Tongue (tissue), 2 donors: ENCODE results near the gene DDX1. TPM values are rescaled to one million over a fixed set of nuclear protein-coding genes. Genes with fewer than 3 reads are reported as not detected.
"Not testable (repeated sequence)": the region's sequence is repeated elsewhere in the genome, so short reads cannot be mapped to it uniquely, and the experiment has no call there.

ENCODE experiments used
- DNase-seq: peaks from one replicate; pipeline ENCODE4 v3.0.0-alpha.2; 2015
- total RNA-seq: library from RNA; depleted of rRNA; stranded (reverse); fragments of >200 nt; gene quantifications from one replicate; pipeline ENCODE4 v1.2.3, GENCODE V29; 2014

DDX1 gene
- total RNA-seq, 1 donor from 2014 or later, result 106 TPM

DNA sequence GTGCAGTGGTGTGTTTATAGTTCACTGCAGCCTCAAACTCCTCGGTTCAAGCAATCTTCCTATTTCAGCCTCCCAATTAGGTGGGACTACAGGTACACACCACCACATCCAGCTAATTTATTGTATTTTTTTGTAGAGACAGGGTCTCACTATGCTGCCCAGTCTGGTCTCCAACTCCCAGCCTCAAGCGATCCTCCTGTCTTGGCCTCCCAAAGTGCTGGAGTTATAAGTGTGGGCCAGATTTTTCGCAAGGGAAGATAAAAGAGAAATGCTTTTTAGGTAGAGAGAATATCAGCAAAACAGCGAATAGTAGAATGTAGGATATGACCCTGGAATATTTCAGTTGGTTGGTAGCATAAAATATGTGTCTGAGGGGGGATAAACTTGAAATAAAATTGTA lies 4.3 kb downstream of the DDX1 start:
- DNase-seq, result no peak

DNA sequence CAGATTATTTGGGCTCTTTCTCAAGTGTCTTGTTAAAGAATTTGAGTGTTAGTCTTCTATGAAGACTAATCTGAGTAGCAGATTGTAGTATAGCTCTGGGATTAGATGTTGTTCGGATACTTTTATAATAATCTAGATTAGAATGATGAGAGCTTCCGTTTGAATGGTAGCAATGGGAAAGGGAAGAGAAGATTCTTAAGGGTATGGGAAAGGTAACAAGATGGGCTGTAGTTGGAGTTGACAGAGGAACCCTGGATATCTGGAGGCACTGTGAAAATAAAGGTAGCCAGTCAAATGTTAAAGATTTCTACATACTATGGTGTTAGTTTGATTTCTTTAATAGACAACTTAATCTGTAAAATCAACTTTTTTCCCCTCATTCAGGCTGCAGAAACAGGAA lies 4.7 kb downstream of the DDX1 start:
- DNase-seq, result no peak

DNA sequence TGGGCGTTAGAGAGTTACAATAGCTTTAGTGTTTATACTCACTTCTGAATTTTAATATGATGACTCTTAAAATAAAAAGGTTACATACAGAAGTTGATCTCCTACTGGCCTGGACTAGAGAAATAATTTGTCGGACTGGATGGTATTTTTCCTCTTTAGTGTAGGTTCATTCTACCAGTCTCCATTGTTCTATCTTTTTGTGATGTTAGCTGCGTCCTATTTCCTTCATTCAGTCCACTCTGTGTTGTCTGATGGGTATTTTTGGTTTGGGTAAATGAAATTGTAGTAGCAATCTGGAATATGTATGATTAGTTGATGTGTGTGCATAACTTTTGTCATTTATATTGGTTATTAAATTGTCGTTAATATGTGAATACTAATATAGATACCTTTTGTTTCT lies 5.3 kb downstream of the DDX1 start:
- no peak for DNase-seq

DNA sequence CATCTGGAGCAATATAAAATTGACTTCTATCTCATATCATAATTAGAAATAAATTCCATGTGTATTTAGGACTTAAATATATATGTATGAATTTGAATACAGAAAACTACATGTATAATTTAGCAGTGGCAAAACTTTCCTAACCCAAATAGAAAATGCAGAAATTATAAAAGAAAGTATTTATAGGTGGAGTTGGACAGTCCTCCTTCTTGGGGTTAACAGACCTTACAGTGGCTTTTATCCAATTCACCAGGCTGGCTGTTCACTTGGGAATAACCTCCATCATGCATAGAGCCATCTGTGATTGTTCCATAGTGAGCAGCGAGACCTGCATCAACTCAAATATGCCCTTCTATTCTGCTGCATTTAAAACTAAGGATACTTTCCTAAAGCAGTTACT lies 8.3 kb downstream of the DDX1 start:
- no peak for DNase-seq

DNA sequence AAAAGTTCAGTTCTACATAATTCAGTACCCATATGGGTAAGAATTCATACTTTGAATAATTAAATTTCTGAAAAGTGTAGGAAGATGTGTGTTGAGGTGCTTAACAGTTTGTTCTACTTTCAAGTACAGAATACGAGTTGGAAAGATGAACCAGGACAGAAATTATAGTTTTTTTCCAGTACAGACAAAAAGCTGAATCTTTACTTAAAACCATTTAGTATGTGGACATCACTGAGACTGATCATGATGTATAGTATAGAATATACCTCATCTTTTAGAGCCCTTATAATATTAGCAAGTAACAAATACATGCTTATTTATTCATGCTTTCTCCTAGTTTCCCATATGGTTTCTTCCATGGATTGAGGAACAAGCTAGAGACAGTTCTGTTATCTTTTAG lies 10.0 kb downstream of the DDX1 start:
- DNase-seq, result no peak

DNA sequence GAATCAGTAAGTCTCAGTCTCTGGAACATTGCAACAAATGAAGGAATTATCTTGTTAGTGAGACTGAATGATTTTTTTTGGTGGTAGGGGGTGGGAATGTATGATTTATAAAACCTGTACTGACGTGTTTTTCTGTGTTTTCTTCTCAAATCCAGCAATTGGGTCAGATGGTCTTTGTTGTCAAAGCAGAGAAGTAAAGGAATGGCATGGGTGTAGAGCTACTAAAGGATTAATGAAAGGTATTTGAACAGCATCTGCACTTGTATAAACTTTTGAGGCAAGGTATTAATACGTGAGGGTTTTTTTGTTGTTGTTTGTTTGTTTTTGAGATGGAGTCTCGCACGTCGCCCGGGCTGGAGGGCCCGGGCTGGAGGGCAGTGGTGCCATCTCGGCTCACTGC lies 10.7 kb downstream of the DDX1 start:
- DNase-seq, result no peak

DNA sequence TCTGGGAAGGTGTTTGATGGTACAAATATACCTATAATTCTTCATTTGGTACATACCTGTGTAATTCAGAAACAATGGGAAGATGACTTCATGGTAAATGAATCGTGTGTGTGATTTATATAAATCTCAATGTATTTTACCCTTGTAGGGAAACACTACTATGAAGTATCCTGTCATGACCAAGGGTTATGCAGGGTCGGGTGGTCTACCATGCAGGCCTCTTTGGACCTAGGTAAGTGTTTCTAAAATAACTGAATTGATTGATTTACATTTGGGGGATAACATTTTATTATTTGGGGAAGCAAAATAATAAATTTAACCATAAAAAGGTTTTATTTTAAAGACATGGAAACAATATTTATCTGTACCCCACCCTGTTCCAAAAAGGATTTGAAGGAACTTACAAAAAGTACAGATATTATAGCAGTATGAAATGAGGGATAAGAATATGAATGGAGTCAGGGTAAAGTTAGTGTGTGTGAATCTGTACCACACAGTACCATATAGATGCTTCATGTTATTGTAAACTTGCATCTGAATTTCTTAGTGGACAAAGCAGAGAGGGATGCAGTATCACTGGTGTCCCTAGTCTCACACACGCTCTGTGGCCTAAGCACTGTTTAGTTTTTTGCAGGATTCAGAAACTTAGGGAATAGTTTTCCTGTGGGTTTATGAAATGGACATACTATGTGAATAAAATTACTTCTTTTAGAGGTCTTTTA lies 11.5 kb downstream of the DDX1 start:
- no peak for DNase-seq

DNA sequence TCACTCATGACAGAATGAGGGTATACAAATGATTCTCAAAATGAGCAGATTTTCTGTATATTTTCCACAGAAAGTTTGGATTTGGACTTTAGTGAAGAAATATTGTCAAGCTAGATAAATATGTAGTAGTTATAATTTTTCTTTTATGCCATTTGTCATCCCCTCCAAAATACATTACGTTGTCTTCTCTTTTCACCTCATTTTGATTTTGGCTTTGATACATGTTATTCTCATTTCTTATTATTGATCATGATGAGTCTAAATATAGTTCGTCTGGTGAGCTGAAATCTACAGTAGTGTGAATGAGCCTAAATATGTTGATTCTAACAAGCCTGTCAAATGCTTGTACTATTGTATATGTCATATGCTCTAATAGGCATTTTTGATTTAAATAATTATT lies 12.3 kb downstream of the DDX1 start:
- DNase-seq, result no peak

DNA sequence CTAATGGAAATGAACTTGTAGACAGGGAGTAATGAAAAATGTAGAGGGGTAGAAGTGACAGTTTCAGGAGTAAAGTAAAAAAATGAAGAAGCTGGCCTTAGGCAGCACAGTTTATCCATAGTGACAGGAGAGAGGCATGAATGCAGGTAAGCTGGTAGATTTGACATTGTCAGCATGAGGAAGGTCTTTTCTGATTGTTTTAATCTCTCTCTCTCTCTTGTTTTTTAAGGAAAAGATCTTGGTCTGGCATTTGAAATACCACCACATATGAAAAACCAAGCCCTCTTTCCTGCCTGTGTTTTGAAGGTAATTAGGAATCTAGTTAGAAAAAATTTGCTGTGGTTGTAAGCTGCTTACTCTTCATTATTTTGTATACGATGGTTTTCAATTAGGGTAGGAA lies 14.1 kb downstream of the DDX1 start:
- DNase-seq, result no peak

DNA sequence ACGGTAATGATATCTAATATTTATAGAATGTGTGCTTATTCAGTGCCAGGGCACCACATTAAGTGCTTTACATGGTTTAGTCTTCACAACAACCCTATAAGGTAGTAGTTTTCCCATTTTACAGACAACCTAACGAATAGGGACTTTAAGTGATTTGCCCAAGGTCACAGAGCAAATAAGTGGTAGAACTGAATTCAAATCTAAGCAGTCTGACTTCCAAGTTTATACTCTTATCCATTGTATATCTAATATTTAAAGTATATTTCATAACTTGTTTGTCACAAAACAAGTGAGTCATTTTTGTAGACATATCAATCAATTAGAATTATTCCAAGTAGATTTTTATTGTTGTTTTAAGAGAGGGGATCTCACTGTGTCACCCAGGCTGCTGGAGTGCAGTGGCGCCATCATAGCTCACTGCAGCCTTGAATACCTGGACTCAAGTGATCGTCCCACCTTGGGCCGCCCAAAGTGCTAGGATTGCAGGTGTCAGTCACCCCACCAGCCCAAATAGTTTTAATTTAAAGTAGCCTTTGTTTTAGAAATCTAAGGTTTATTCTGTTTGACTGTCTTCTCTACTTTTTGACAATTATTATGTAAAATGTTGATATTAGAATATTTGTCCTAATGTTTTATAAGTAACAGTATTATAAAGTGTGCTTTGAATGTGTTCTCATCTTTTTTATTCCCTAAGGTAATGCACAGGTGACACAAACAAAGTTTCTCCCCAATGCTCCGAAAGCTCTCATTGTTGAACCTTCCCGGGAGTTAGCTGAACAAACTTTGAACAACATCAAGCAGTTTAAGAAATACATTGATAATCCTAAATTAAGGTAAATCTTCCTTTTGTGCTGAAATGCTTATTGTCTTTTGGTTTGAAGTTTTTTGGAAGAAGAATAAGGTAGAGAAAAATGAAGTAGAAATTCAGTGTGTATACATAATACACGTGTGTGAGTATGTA lies 15.1 kb downstream of the DDX1 start:
- DNase-seq, result no peak

DNA sequence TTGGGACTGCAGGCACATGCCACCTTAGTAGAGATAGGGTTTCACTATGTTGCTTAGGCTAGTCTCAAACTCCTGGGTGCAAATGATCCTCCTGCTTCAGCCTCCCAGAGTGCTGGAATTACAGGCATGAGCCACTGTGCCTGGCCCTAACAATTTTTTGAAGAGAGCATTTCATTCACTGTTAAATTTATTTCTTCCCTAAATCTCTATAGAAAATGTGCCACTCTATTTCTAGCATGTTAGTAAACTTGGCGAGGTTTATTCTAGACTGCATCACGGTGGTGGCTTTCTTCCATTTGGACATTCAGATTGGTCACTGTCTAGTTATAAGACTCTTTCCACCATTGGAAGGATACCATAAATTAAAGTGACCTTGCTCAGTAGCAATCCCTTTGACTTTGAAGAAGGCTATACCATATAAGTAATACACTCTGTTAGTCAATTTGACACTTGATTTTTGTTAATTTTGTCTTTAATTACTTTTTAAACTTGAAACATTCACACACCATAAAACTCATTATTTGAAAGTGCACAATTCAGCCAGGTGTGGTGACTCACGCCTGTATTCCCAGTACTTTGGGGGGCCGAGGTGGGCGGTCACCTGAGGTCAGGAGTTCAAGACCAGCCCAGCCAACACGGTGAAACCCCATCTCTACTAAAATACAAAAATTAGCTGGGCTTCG lies 16.2 kb downstream of the DDX1 start:
- DNase-seq, result no peak

DNA sequence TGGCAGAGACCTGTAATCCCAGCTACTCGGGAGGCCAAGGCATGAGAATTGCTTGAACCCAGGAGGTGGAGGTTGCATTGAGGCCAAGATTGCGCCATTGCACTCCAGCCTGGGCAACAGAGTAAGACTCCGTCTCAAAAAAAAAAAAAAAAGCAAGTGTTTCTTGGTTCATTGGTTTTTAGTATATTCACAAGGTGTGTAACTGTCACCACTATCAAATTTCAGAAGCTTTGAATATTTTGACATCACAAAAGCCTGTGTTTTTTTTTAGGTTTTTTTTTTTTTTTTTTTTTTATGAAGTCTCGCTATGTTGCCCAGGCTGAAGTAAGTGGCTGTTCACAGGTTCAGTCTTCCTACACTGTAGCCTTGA lies 16.7 kb downstream of the DDX1 start:
- no peak for DNase-seq

DNA sequence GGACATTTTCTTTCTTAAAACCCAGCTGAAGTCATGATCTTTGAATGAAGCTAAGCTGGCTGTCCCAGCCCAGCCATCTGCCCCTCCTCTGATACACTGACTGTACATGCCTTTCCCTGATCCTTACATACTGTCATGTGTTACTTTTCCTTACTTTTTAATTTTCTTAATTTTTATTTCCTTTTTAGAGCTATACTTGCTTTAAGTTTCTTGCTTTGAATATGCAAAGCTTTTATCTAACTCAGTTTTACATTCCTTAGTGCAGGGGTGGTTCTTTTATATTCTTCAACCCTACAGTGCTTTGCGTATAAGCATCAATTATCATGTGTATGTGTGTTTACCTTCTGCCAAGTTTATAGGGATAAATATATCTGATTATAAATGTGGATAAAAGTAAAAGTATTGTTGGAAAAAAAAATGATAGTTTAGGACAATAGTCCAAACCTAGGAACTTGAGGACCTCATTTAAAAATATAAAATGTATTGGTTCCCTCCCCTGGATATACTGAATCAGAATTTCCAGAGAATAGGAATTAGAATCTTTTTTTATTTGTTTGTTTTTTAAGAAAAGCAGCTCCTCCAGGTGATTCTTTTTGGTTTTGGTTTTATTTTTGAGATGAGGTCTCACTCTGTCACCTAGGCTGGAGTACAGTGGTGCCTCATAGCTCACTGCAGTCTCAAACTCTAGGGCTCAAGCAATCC lies 17.8 kb downstream of the DDX1 start:
- DNase-seq, result no peak

DNA sequence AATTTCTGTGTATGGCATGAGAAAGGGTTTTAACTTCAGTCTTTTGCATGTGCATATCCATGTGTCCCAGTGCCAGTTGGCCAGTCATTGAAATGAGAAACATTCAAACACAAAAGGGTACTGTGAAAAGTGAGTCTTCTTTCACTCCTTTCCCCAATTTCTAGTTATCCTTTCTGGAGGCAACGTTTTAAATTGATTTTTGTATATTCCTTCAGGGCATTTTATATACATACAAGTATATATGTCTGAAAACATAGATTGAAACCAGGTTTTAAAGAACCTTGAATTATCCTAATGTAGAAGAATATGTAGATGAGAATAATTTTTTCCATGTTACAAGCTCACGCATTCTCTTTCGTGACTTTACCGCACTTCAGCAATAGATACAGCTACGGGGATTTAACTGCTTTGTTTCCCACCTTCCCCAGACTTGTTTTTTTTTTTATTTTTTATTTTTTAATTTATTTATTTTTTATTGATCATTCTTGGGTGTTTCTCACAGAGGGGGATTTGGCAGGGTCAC lies 18.8 kb downstream of the DDX1 start:
- DNase-seq, result no peak

DNA sequence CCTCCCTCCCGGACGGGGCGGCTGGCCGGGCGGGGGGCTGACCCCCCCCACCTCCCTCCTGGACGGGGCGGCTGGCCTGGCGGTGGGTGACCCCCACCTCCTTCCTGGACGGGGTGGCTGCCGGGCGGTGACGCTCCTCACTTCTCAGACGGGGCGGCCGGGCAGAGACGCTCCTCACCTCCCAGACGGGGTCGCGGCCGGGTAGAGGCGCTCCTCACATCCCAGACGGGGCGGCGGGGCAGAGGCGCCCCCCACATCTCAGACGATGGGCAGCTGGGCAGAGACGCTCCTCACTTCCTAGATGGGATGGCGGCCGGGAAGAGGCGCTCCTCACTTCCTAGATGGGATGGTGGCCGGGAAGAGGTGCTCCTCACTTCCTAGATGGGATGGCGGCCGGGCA lies 20.4 kb downstream of the DDX1 start:
- DNase-seq, result not testable (repeated sequence)

DNA sequence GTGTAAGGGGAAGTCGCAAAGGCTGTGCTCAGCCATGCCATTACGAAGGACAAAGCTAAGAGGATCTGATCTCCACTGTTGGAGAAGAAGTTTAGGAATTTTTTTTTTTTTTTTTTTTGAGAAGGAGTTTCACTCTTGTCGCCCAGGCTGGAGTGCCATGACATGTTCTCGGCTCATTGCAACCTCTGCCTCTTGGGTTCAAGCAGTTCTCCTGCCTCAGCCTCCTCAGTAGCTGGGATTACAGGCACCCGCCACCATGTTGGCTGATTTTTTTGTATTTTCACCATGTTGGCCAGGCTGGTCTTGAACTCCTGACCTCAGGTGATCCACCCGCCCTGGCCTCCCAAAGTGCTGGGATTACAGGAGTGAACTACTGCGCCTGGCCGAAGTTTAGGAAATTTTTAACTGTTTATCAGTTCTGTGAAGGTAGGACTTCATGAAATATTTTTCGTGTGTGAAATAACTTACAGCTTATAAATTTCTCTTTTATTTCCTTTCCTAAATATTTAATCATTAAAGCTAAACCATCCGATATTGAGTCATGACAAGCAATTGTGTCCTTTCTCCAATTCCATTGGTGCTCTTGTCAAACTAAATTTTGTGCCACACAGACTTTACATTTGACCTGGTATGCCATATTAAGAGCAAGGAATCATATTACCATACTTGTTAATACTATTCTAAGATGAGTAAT lies 22.2 kb downstream of the DDX1 start:
- no peak for DNase-seq

DNA sequence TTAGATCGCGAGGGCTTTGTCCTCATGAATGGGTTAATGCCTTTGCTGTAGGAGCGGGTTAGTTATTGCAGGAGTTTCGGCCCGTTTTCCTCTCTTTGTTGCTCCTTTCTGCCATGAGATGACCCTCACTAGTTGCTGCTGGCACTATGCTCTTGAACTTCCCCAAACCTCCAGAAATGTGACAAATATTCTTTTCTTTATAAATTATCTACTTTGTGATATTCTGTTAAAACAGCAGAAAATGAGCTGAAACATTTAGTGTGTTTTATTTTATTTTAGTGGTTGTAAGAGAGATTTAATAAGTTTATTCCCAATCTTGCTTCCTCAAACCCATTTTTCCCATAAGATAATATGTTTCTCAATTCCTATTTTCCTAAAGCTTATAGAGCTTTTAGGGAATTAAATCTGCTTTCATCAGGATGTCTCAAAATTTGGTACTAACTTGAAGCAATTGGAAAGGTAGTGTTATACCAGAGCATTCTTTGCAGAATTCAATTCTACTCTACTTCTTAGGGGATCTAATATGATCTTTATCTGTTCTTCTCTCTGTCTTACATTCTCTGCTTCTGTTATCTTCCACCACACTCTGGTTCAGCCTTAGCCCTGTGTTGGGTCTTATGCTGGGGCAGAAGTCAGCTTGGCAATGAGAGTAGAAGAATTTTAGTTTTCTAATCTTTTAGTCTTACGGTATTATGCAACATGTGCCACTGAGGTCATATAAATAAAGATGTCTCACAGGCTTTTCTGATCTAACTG lies 23.1 kb downstream of the DDX1 start:
- no peak for DNase-seq

DNA sequence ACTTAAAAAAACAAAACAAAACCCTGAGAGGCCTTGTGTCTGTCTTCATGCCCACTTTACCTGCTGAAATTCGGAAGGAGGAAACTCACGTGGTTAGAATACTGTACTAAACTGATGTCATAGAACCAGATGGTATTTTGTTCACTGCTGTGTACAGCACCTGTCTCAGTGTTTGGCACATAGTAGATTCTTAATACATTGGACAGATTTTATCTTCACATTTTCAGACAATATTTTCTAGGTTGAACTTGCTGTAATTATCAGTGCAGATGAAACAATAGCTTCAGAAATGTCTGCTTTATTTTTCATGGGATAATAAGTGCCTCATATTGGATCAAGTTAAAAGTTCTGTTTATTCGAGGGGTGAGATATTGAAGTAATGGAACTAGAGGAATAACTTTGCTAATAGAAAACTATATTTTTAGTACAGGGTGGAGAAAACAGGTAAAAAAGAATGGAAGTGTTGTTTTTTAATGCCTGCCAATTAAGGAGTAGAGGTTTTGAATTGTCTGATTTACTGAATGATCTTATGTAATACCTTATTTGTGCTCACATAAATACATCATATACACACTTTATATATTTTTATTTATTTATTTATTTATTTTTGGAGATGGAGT lies 23.7 kb downstream of the DDX1 start:
- no peak for DNase-seq

DNA sequence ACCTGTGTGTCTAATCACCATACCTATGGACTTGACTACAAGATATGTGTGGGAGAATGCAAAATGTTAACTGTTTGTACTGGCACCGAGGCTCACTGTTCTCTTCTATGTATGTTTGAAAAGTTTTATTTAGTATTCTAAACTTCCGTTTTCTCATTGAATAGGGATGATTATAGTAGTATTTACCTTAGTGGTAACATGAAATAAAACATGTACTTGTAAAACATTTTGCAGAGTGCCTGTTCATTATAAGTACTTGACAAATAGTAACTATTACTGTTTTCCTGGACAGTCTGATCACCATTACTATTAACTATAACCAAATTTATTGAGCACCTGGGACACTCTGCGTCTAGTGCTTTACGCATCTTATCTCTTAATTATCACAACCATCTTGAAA lies 24.8 kb downstream of the DDX1 start:
- DNase-seq, result no peak
